Measurements from ENCODE around the gene PCDH1.

Gene PCDH1

DNA sequence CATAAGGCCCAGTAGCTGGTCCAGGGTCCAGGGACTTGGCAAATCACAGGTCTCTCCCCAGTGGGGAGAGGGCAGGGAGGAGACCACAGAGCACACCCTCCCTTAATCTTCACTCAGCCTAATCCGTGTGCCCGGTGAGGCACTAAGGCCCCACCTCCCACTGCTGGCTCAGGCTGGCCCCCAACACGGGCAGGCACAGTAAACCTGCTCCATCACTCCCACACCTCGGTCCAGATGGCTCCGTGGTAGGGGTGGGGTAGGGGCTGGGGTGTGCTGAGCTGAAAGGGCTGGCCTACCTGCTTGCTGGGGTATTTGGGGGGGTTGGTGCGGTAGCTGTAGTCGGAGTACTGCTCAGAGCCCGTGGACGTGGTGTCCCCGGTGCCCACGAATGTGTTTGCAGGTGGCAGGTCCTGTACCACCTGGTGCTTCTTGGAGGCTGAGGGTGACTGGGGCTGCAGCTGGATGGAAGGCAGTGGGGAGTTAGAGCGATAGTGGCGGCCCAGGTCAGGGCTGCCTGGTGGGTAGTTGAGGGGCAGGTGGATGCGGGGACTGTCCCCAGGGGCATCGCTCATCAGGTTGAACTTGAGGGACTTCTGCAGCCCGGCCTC is 15.2 kb downstream of the PCDH1 start:
- no peaks in the 10 kb centered on the region for H3K9me3 ChIP-seq (ENCODE audit: control insufficient read depth, insufficient read depth, low read length)
- H3F3A ChIP-seq (ENCODE audit: control insufficient read depth, insufficient read depth): no peaks in the 10 kb centered on the region
- no peak overlapping the region for H3K27ac ChIP-seq (ENCODE audit: low read depth, low read length)
- no peak overlapping the region for H3K4me2 ChIP-seq (ENCODE audit: low read length)
- TF ChIP-seq EZH2phosphoT487 (IDR thresholded peaks at IDR 0.05; ENCODE audit: borderline replicate concordance, low read length): no peak
- TF ChIP-seq CTCF (IDR thresholded peaks at IDR 0.05; ENCODE audit: low read depth, low read length, poor library complexity, severe bottlenecking): no peak
- H3K9me2 ChIP-seq (replicated peaks; ENCODE audit: control insufficient read depth, low read length): no peaks in the 10 kb centered on the region
- peaks cover 64% of the 10 kb centered on the region for H3K27me3 ChIP-seq (ENCODE audit: control insufficient read depth, low read length)
- no peak overlapping the region for H3K4me3 ChIP-seq (ENCODE audit: low read length)
- no peaks in the 10 kb centered on the region for H3K4me1 ChIP-seq (ENCODE audit: control insufficient read depth, low read length)
- H3K36me3 ChIP-seq (ENCODE audit: control insufficient read depth, low read length): no peaks in the 10 kb centered on the region
- no peaks in the 10 kb centered on the region for H4K20me1 ChIP-seq (ENCODE audit: control insufficient read depth, insufficient read depth, low read depth, low read length)
- no peaks in the 10 kb centered on the region for H3K79me2 ChIP-seq (ENCODE audit: control insufficient read depth, low read length)

- peaks cover 46% of the 10 kb centered on the region for H3K27me3 ChIP-seq (ENCODE audit: control insufficient read depth, low read length)
- H3F3A ChIP-seq (ENCODE audit: control insufficient read depth, insufficient read depth): no peaks in the 10 kb centered on the region
- H3K9me2 ChIP-seq (replicated peaks; ENCODE audit: control insufficient read depth, low read length): no peaks in the 10 kb centered on the region
- no peak for TF ChIP-seq CTCF (IDR thresholded peaks at IDR 0.05; ENCODE audit: low read depth, low read length, poor library complexity, severe bottlenecking)
- no peak for TF ChIP-seq EZH2phosphoT487 (IDR thresholded peaks at IDR 0.05; ENCODE audit: borderline replicate concordance, low read length)
- no peaks in the 10 kb centered on the region for H3K79me2 ChIP-seq (ENCODE audit: control insufficient read depth, low read length)
- H3K27ac ChIP-seq (ENCODE audit: low read depth, low read length): no peak overlapping the region
- H3K4me3 ChIP-seq (ENCODE audit: low read length): no peak overlapping the region
- H3K36me3 ChIP-seq (ENCODE audit: control insufficient read depth, low read length): no peaks in the 10 kb centered on the region
- H4K20me1 ChIP-seq (ENCODE audit: control insufficient read depth, insufficient read depth, low read depth, low read length): no peaks in the 10 kb centered on the region
- no peaks in the 10 kb centered on the region for H3K9me3 ChIP-seq (ENCODE audit: control insufficient read depth, insufficient read depth, low read length)
- H3K4me2 ChIP-seq (ENCODE audit: low read length): no peak overlapping the region
- H3K4me1 ChIP-seq (ENCODE audit: control insufficient read depth, low read length): no peaks in the 10 kb centered on the region
Measured at GRCh38 chr5:141861194-141861593, 17.0 kb downstream of the PCDH1 start.

- TF ChIP-seq EZH2phosphoT487 (IDR thresholded peaks at IDR 0.05; ENCODE audit: borderline replicate concordance, low read length): no peak
- no peak for TF ChIP-seq CTCF (IDR thresholded peaks at IDR 0.05; ENCODE audit: low read depth, low read length, poor library complexity, severe bottlenecking)
- Histone ChIP-seq H3K27me3 (ENCODE audit: control insufficient read depth, low read length) (peaks cover 37% of the 10 kb centered on the region), H3K79me2 (ENCODE audit: control insufficient read depth, low read length) (no peaks in the 10 kb centered on the region), H3K27ac (ENCODE audit: low read depth, low read length) (no peak overlapping the region), H3K36me3 (ENCODE audit: control insufficient read depth, low read length) (no peaks in the 10 kb centered on the region), H3K9me2 (replicated peaks; ENCODE audit: control insufficient read depth, low read length) (no peaks in the 10 kb centered on the region), H3K4me2 (ENCODE audit: low read length) (no peak overlapping the region), H3K9me3 (ENCODE audit: control insufficient read depth, insufficient read depth, low read length) (no peaks in the 10 kb centered on the region), H3F3A (ENCODE audit: control insufficient read depth, insufficient read depth) (no peaks in the 10 kb centered on the region), H3K4me3 (ENCODE audit: low read length) (no peak overlapping the region), H4K20me1 (ENCODE audit: control insufficient read depth, insufficient read depth, low read depth, low read length) (no peaks in the 10 kb centered on the region), H3K4me1 (ENCODE audit: control insufficient read depth, low read length) (no peaks in the 10 kb centered on the region)
Measured at GRCh38 chr5:141858079-141858765, 20.0 kb downstream of the PCDH1 start.

All from DOHH2 (cell line).